H1 (cell line): ENCODE data around the gene PHRF1. TPM values are rescaled to one million over a fixed set of nuclear protein-coding genes. Genes with fewer than 3 reads are reported as not detected.

Source experiments
- BACH1 ChIP-seq: IDR thresholded peaks from 2 replicates; pipeline ENCODE4 v1.6.1; 2012; ENCODE audit warnings: low read length, improper control_type of control experiment
- BCL11A ChIP-seq, 2 experiments: IDR thresholded peaks; one replicate each; pipeline ENCODE4 v1.6.1; 2011; ENCODE audit warnings: low read depth in 2 of 2, low read length in 2 of 2, mild to moderate bottlenecking in 2 of 2
- GABPA ChIP-seq: IDR thresholded peaks from 2 replicates; pipeline ENCODE4 v1.6.1; 2011; ENCODE audit warnings: mild to moderate bottlenecking, low read length, moderate library complexity, borderline replicate concordance; ENCODE audit not compliant: insufficient read depth
- KDM4A ChIP-seq: IDR thresholded peaks from one replicate; pipeline ENCODE4 v1.7.1; 2012; ENCODE audit warnings: low read depth, mild to moderate bottlenecking, moderate library complexity, low read length, inconsistent platforms; ENCODE audit not compliant: severe bottlenecking
- NRF1 ChIP-seq: IDR thresholded peaks from 2 replicates; pipeline ENCODE4 v1.6.1; 2011; ENCODE audit warnings: mild to moderate bottlenecking, low read depth, low read length, improper control_type of control experiment
- RAD21 ChIP-seq, 2 experiments: IDR thresholded peaks in 1 of 2; conservative IDR thresholded peaks in 1 of 2; 2 replicates each; pipeline ENCODE4 v1.6.1; 2011; ENCODE audit warnings: low read depth in 2 of 2, low read length in 2 of 2, improper control_type of control experiment in 1 of 2, inconsistent platforms in 1 of 2, mild to moderate bottlenecking in 1 of 2, moderate library complexity in 1 of 2
- SAP30 ChIP-seq: fragments of 300-600 bp; sonication (generic); IDR thresholded peaks from 2 replicates; pipeline ENCODE4 v1.7.1; 2012; ENCODE audit warnings: low read length, moderate library complexity, mild to moderate bottlenecking, inconsistent platforms; ENCODE audit not compliant: insufficient read depth, insufficient replicate concordance
- USF2 ChIP-seq: IDR thresholded peaks from 2 replicates; pipeline ENCODE4 v1.6.1; 2011; ENCODE audit warnings: low read length, improper control_type of control experiment
- polyA plus RNA-seq, 7 experiments: library from polyadenylated mRNA; depleted of rRNA in 3 of 7; stranded (reverse) in 5 of 7; unstranded in 2 of 7; fragments of >200 nt in 5 of 7; fragments of 200-250 nt in 2 of 7; gene quantifications; 1 replicate in 5 of 7; 2 replicates in 1 of 7; 4 replicates in 1 of 7; pipeline versions ENCODE4 v1.2.1 to v1.2.3, GENCODE V29; 2011 to 2013; ENCODE audit warnings: missing spikeins in 2 of 7, mixed read lengths in 2 of 7
- total RNA-seq: library from RNA; stranded (reverse); fragmentation: NEBNext Ultra II Directional; extraction: Animal tissue kit (Norgen Biotek cat#: 25700); gene quantifications from 2 replicates; pipeline ENCODE4 v1.2.1, GENCODE V29; 2021

The PHRF1 gene
- total and polyA plus RNA-seq, 2 of the 8 experiments (the other 6 are each of a cell fraction or from before 2014, with no cell fraction given), result 13.4 to 37.3 TPM

GRCh38 chr11:535210-535518, 41.1 kb upstream of the PHRF1 start (continued):
- TF ChIP-seq USF2 (no peak), BCL11A (IDR thresholded peaks at IDR 0.05; ENCODE audit: low read depth in 2 of 2, low read length in 2 of 2) (no peak), SAP30 (no peak), KDM4A (no peak), BACH1 (no peak), RAD21 (IDR thresholded peaks at IDR 0.05 in 1 of 2, conservative IDR thresholded peaks at IDR 0.05 in 1 of 2; ENCODE audit: low read depth in 2 of 2, low read length in 2 of 2) (no peak), GABPA (no peak), NRF1 (no peak)
- TF ChIP-seq, all 59 proteins: peak for 0
